Measurements from ENCODE around the gene WNK2.

Gene WNK2

DNA sequence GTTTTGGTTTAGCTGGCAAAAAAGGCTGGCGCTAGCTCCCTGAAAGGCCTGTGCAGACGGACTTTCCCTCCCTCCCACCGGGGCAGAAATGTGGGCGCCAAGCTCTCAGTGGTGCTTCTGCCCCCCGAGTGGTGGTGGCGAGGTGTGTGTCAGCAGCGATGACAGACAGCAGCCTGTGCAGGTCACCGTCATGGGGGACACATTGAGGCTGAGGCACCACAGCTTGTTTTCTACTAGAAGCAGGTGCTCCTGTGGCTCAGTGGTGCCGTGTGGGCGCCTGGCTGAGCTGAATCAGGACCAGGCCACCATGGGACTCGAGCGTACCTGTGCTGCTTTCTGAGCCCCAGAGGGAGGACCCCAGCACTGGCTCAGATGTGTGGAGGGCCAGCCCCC is 6.2 kb downstream of the WNK2 start:
- Histone ChIP-seq H3K4me1 (ENCODE audit: control insufficient read depth, low read length) (peaks cover 5% of the 10 kb centered on the region; the same call in 1 of the 2 replicates), H3F3A (ENCODE audit: control insufficient read depth, insufficient read depth) (no peaks in the 10 kb centered on the region), H3K4me3 (ENCODE audit: low read length) (no peak overlapping the region), H3K27ac (ENCODE audit: low read depth, low read length) (no peak overlapping the region), H3K9me3 (ENCODE audit: control insufficient read depth, insufficient read depth, low read length) (no peaks in the 10 kb centered on the region), H3K27me3 (ENCODE audit: control insufficient read depth, low read length) (no peaks in the 10 kb centered on the region), H3K79me2 (ENCODE audit: control insufficient read depth, low read length) (no peaks in the 10 kb centered on the region), H3K36me3 (ENCODE audit: control insufficient read depth, low read length) (no peaks in the 10 kb centered on the region), H4K20me1 (ENCODE audit: control insufficient read depth, insufficient read depth, low read depth, low read length) (no peaks in the 10 kb centered on the region), H3K9me2 (replicated peaks; ENCODE audit: control insufficient read depth, low read length) (no peaks in the 10 kb centered on the region), H3K4me2 (ENCODE audit: low read length) (no peak overlapping the region)
- TF ChIP-seq EZH2phosphoT487 (IDR thresholded peaks at IDR 0.05; ENCODE audit: borderline replicate concordance, low read length): no peak
- TF ChIP-seq, protein P1, sequence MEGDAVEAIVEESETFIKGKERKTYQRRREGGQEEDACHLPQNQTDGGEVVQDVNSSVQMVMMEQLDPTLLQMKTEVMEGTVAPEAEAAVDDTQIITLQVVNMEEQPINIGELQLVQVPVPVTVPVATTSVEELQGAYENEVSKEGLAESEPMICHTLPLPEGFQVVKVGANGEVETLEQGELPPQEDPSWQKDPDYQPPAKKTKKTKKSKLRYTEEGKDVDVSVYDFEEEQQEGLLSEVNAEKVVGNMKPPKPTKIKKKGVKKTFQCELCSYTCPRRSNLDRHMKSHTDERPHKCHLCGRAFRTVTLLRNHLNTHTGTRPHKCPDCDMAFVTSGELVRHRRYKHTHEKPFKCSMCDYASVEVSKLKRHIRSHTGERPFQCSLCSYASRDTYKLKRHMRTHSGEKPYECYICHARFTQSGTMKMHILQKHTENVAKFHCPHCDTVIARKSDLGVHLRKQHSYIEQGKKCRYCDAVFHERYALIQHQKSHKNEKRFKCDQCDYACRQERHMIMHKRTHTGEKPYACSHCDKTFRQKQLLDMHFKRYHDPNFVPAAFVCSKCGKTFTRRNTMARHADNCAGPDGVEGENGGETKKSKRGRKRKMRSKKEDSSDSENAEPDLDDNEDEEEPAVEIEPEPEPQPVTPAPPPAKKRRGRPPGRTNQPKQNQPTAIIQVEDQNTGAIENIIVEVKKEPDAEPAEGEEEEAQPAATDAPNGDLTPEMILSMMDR (IDR thresholded peaks at IDR 0.05; ENCODE audit: low read depth, low read length, poor library complexity, severe bottlenecking): no peak

DNA sequence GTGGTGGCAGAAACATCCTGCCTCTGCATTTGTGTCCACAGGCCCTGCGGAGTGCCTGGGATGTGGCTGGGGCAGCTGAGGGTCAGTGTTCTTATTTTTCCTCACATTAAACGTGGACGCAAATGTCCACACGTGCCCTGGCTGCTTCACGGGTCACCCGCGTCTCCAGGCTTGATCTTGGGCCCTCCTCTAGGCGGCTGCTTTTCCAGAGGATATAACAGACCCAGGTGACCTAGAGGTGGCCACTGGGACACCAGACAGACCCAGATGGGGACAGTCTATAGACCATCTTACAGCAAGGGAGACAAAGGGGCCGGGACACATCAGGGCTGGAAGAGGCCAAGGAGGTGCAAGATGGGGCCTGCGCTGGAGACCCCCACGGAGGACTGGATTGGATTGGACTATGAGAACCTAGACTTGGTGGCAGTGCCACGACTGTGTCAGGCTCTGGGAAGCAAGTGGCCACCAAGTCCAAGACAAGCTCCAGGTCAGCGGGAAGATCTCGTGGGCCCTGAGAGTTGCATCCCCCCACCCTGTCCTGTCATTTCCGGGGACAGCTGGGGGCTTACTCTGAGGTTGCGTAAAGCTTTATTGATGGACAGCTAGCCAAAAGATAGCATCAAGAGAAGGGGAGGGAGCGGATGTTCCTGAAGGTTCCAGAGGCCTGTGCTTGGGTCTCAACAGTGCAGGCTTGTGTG is 6.9 kb downstream of the WNK2 start:
- H3K4me2 ChIP-seq (ENCODE audit: low read length): no peak overlapping the region
- H3K36me3 ChIP-seq (ENCODE audit: control insufficient read depth, low read length): no peaks in the 10 kb centered on the region
- TF ChIP-seq EZH2phosphoT487 (IDR thresholded peaks at IDR 0.05; ENCODE audit: borderline replicate concordance, low read length): no peak
- TF ChIP-seq, protein P1 (IDR thresholded peaks at IDR 0.05; ENCODE audit: low read depth, low read length, poor library complexity, severe bottlenecking): no peak
- no peak overlapping the region for H3K27ac ChIP-seq (ENCODE audit: low read depth, low read length)
- peaks cover 5% of the 10 kb centered on the region; the same call in 1 of the 2 replicates for H3K4me1 ChIP-seq (ENCODE audit: control insufficient read depth, low read length)
- H3K9me3 ChIP-seq (ENCODE audit: control insufficient read depth, insufficient read depth, low read length): no peaks in the 10 kb centered on the region
- H3K79me2 ChIP-seq (ENCODE audit: control insufficient read depth, low read length): no peaks in the 10 kb centered on the region
- no peaks in the 10 kb centered on the region for H4K20me1 ChIP-seq (ENCODE audit: control insufficient read depth, insufficient read depth, low read depth, low read length)
- no peaks in the 10 kb centered on the region for H3K27me3 ChIP-seq (ENCODE audit: control insufficient read depth, low read length)
- no peaks in the 10 kb centered on the region for H3K9me2 ChIP-seq (replicated peaks; ENCODE audit: control insufficient read depth, low read length)
- H3F3A ChIP-seq (ENCODE audit: control insufficient read depth, insufficient read depth): no peaks in the 10 kb centered on the region
- no peak overlapping the region for H3K4me3 ChIP-seq (ENCODE audit: low read length)

DNA sequence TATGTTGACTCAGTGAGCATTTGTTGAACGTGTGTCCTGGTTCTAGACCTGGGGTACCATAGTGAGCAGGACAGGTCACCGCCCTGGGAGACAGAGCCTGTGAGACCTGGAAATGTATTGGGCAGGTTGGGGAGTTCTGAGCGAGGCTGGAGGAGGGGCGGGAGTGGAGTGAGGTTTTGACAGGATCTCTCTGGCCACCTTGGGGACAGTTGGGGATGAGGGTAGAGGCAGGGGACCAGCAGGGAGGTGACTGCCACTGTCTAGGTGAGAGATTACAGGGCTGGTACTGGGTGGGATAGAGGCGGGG is 7.4 kb downstream of the WNK2 start:
- Histone ChIP-seq H4K20me1 (ENCODE audit: control insufficient read depth, insufficient read depth, low read depth, low read length) (no peaks in the 10 kb centered on the region), H3K27me3 (ENCODE audit: control insufficient read depth, low read length) (no peaks in the 10 kb centered on the region), H3F3A (ENCODE audit: control insufficient read depth, insufficient read depth) (no peaks in the 10 kb centered on the region), H3K9me3 (ENCODE audit: control insufficient read depth, insufficient read depth, low read length) (no peaks in the 10 kb centered on the region), H3K36me3 (ENCODE audit: control insufficient read depth, low read length) (no peaks in the 10 kb centered on the region), H3K27ac (ENCODE audit: low read depth, low read length) (no peak overlapping the region), H3K79me2 (ENCODE audit: control insufficient read depth, low read length) (no peaks in the 10 kb centered on the region), H3K4me1 (ENCODE audit: control insufficient read depth, low read length) (peaks cover 5% of the 10 kb centered on the region; the same call in 1 of the 2 replicates), H3K4me3 (ENCODE audit: low read length) (no peak overlapping the region), H3K4me2 (ENCODE audit: low read length) (no peak overlapping the region), H3K9me2 (replicated peaks; ENCODE audit: control insufficient read depth, low read length) (no peaks in the 10 kb centered on the region)
- TF ChIP-seq EZH2phosphoT487 (IDR thresholded peaks at IDR 0.05; ENCODE audit: borderline replicate concordance, low read length): no peak

DNA sequence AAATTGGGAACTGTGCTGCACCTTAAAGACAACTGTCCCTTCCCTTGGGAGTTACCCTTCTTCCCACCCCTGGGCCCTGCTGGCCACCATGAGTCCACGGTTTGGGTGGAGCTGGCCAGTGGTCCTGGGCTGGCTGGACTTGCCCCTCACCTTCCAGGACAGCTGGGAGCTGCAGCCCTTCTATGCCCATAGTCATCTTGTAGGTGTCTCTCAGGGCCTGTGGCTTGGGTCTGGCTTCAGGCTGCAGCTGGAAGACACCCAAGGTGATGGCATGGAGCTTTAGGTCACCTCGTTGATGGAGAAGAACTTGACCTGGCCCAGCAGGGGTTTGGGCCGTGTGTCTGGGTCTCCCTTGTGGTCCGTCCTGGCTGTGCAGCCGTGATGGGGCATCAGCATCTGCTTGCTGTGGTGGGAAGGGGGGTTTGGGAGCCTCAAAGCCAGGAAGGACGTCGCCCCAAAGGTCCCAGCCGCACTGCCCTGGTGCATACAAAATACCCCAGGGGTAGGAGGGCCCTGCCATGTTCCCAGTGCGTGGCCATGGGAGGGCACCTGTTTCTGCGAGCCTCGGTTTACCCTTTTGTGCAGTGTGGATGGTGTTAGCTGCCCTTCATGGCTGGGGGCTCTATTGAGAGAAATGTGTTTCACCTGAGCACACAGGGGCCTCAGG is 8.9 kb downstream of the WNK2 start:
- Histone ChIP-seq H3F3A (ENCODE audit: control insufficient read depth, insufficient read depth) (no peaks in the 10 kb centered on the region), H4K20me1 (ENCODE audit: control insufficient read depth, insufficient read depth, low read depth, low read length) (no peaks in the 10 kb centered on the region), H3K27me3 (ENCODE audit: control insufficient read depth, low read length) (no peaks in the 10 kb centered on the region), H3K4me1 (ENCODE audit: control insufficient read depth, low read length) (peaks cover 7% of the 10 kb centered on the region), H3K4me3 (ENCODE audit: low read length) (no peak overlapping the region), H3K36me3 (ENCODE audit: control insufficient read depth, low read length) (no peaks in the 10 kb centered on the region), H3K4me2 (ENCODE audit: low read length) (no peak overlapping the region), H3K79me2 (ENCODE audit: control insufficient read depth, low read length) (no peaks in the 10 kb centered on the region), H3K9me2 (replicated peaks; ENCODE audit: control insufficient read depth, low read length) (no peaks in the 10 kb centered on the region), H3K9me3 (ENCODE audit: control insufficient read depth, insufficient read depth, low read length) (no peaks in the 10 kb centered on the region), H3K27ac (ENCODE audit: low read depth, low read length) (no peak overlapping the region)
- TF ChIP-seq, protein P1 (IDR thresholded peaks at IDR 0.05; ENCODE audit: low read depth, low read length, poor library complexity, severe bottlenecking): no peak
- no peak for TF ChIP-seq EZH2phosphoT487 (IDR thresholded peaks at IDR 0.05; ENCODE audit: borderline replicate concordance, low read length)

Measured in DOHH2 (cell line).